H1 (cell line): ENCODE measurements around the gene RCAN2. TPM values are rescaled to one million over a fixed set of nuclear protein-coding genes. Genes with fewer than 3 reads are reported as not detected.

Experiments used
- CTCF ChIA-PET: fragments of 300-600 bp; sonication (Branson Sonifier 250); formaldehyde crosslinking; loops from one replicate; lab custom pipeline; 2021; ENCODE audit not compliant: partially characterized antibody; lab: Charles Lee
- POLR2A ChIA-PET: fragments of 300-600 bp; sonication (Branson Sonifier 250); formaldehyde crosslinking; loops from one replicate; lab custom pipeline; 2021; ENCODE audit warnings: inconsistent platforms; ENCODE audit not compliant: partially characterized antibody; lab: Charles Lee
- DNase-seq, 2 experiments: peaks; one replicate each; pipeline versions ENCODE4 v3.0.0 to v3.0.0-alpha.2; 2010 to 2022; ENCODE audit warnings: low spot score in 2 of 2, low read depth in 1 of 2, mixed read lengths in 1 of 2
- FAIRE-seq: peaks from 2 replicates; lab custom pipeline; 2011; peaks lifted over from hg19 to GRCh38; lab: Jason Lieb, UNC
- H2AFZ ChIP-seq: 2 replicates; pipeline ENCODE4 v1.8.1; 2012; ENCODE audit warnings: low read length, inconsistent platforms
- H2AK5ac ChIP-seq: 2 replicates; pipeline ENCODE4 v1.6.1; 2013; ENCODE audit warnings: low read depth, low read length
- H2BK120ac ChIP-seq: replicated peaks from 2 replicates; pipeline ENCODE3; 2013; ENCODE audit warnings: low read depth, low read length, inconsistent platforms
- H2BK12ac ChIP-seq: 2 replicates; pipeline ENCODE4 v1.6.1; 2013; ENCODE audit warnings: low read depth, low read length
- H2BK15ac ChIP-seq: 2 replicates; pipeline ENCODE4 v1.6.1; 2013; ENCODE audit warnings: low read length
- H2BK20ac ChIP-seq: 2 replicates; pipeline ENCODE4 v1.6.1; 2013; ENCODE audit warnings: low read length
- H2BK5ac ChIP-seq: 2 replicates; pipeline ENCODE4 v1.6.1; 2013; ENCODE audit warnings: low read depth, low read length
- H3K14ac ChIP-seq: 2 replicates; pipeline ENCODE4 v1.6.1; 2013; ENCODE audit warnings: inconsistent platforms; ENCODE audit not compliant: insufficient read length
- H3K18ac ChIP-seq: 2 replicates; pipeline ENCODE4 v1.6.1; 2013; ENCODE audit warnings: low read length; ENCODE audit errors: extremely low read depth
- H3K23ac ChIP-seq: 2 replicates; pipeline ENCODE4 v1.6.1; 2013; ENCODE audit warnings: inconsistent platforms; ENCODE audit not compliant: insufficient read length
- H3K23me2 ChIP-seq: 2 replicates; pipeline ENCODE4 v1.6.1; 2013; ENCODE audit warnings: low read depth, low read length
- H3K27ac ChIP-seq: 2 replicates; pipeline ENCODE4 v1.6.1; 2011; ENCODE audit warnings: low read depth, low read length, inconsistent platforms
- H3K27me3 ChIP-seq, 4 experiments: replicated peaks in 1 of 4; 1 replicate in 1 of 4; 2 replicates in 3 of 4; pipeline versions ENCODE4 v1.6.1 to v1.8.1; 2011 to 2013; ENCODE audit warnings: low read length in 3 of 4, mild to moderate bottlenecking in 3 of 4, inconsistent platforms in 2 of 4, mixed read lengths in 2 of 4, moderate library complexity in 1 of 4; ENCODE audit not compliant: control insufficient read depth in 3 of 4, insufficient read depth in 3 of 4; ENCODE audit errors: extremely low read depth in 1 of 4
- H3K36me3 ChIP-seq, 4 experiments: 2 replicates each; pipeline versions ENCODE4 v1.6.1 to v1.8.1; 2011 to 2013; ENCODE audit warnings: mild to moderate bottlenecking in 4 of 4, low read length in 3 of 4, moderate library complexity in 2 of 4, control low read depth in 1 of 4, inconsistent platforms in 1 of 4; ENCODE audit not compliant: insufficient read depth in 4 of 4, control insufficient read depth in 2 of 4
- H3K4ac ChIP-seq: replicated peaks from 2 replicates; pipeline ENCODE3; 2013; ENCODE audit warnings: low read length, low read depth, mixed read lengths, inconsistent platforms; ENCODE audit not compliant: insufficient read length
- H3K4me1 ChIP-seq, 4 experiments: replicated peaks in 1 of 4; 1 replicate in 1 of 4; 2 replicates in 3 of 4; pipeline versions ENCODE4 v1.6.1 to v1.8.1; 2011 to 2013; ENCODE audit warnings: low read length in 3 of 4, inconsistent platforms in 2 of 4, mixed read lengths in 1 of 4; ENCODE audit not compliant: insufficient read depth in 4 of 4, control insufficient read depth in 3 of 4
- H3K4me2 ChIP-seq, 2 experiments: 2 replicates each; pipeline versions ENCODE4 v1.6.1 to v1.8.1; 2011 to 2013; ENCODE audit warnings: low read depth in 2 of 2, low read length in 2 of 2, control low read depth in 1 of 2, inconsistent platforms in 1 of 2, mild to moderate bottlenecking in 1 of 2; ENCODE audit not compliant: insufficient read depth in 1 of 2
- H3K4me3 ChIP-seq, 4 experiments: fragments of 200-600, 300-600 bp in 1 of 4; sonication (generic), shearing (Covaris generic), sonication (Bioruptor Twin) in 1 of 4; 2 replicates each; pipeline versions ENCODE4 v1.5.1 to v1.8.1; 2011 to 2016; ENCODE audit warnings: low read length in 4 of 4, low read depth in 3 of 4, control low read depth in 2 of 4, inconsistent platforms in 2 of 4, mild to moderate bottlenecking in 2 of 4, mixed read lengths in 1 of 4, moderate library complexity in 1 of 4; ENCODE audit not compliant: insufficient read depth in 2 of 4; ENCODE audit errors: extremely low read depth in 1 of 4
- H3K56ac ChIP-seq: replicated peaks from 2 replicates; pipeline ENCODE3; 2013; ENCODE audit warnings: low read depth, mild to moderate bottlenecking, mixed read lengths, low read length, inconsistent platforms; ENCODE audit not compliant: insufficient read length
- H3K79me1 ChIP-seq: 2 replicates; pipeline ENCODE4 v1.6.1; 2013; ENCODE audit warnings: low read depth, low read length, control low read depth
- H3K79me2 ChIP-seq, 2 experiments: 2 replicates each; pipeline versions ENCODE4 v1.6.1 to v1.8.1; 2012 to 2013; ENCODE audit warnings: low read length in 2 of 2, mild to moderate bottlenecking in 2 of 2, inconsistent platforms in 1 of 2; ENCODE audit not compliant: insufficient read depth in 2 of 2, control insufficient read depth in 1 of 2
- H3K9ac ChIP-seq, 4 experiments: replicated peaks in 1 of 4; 1 replicate in 1 of 4; 2 replicates in 3 of 4; pipeline versions ENCODE4 v1.6.1 to v1.8.1; 2011 to 2013; ENCODE audit warnings: low read depth in 3 of 4, low read length in 3 of 4, control low read depth in 2 of 4, mild to moderate bottlenecking in 2 of 4, moderate library complexity in 2 of 4, inconsistent platforms in 1 of 4; ENCODE audit errors: extremely low read depth in 1 of 4
- H3K9me3 ChIP-seq, 2 experiments: 2 replicates each; pipeline versions ENCODE4 v1.6.1 to v1.8.1; 2012 to 2013; ENCODE audit warnings: mild to moderate bottlenecking in 2 of 2, moderate library complexity in 2 of 2, control low read depth in 1 of 2, inconsistent platforms in 1 of 2, low read depth in 1 of 2, low read length in 1 of 2, mixed read lengths in 1 of 2; ENCODE audit not compliant: insufficient read depth in 2 of 2
- H4K20me1 ChIP-seq, 2 experiments: replicated peaks in 1 of 2; 2 replicates each; pipeline versions ENCODE3 to v1.8.1; 2011 to 2013; ENCODE audit warnings: inconsistent platforms in 2 of 2, low read length in 2 of 2, mild to moderate bottlenecking in 1 of 2; ENCODE audit not compliant: insufficient read depth in 2 of 2, control insufficient read depth in 1 of 2
- H4K5ac ChIP-seq: 2 replicates; pipeline ENCODE4 v1.6.1; 2013; ENCODE audit warnings: low read length, low read depth, mixed read lengths, inconsistent platforms; ENCODE audit not compliant: insufficient read length
- H4K8ac ChIP-seq: 2 replicates; pipeline ENCODE4 v1.8.0; 2013; ENCODE audit warnings: mild to moderate bottlenecking, moderate library complexity, low read length, inconsistent platforms; ENCODE audit not compliant: insufficient read depth; ENCODE audit errors: extremely low read depth
- H4K91ac ChIP-seq: replicated peaks from 2 replicates; pipeline ENCODE3; 2013; ENCODE audit warnings: low read length, mixed read lengths, inconsistent platforms; ENCODE audit not compliant: insufficient read length
- RFX5 ChIP-seq: IDR thresholded peaks from 2 replicates; pipeline ENCODE4 v1.6.1; 2011; ENCODE audit warnings: low read depth, low read length, improper control_type of control experiment, borderline replicate concordance
- SIRT6 ChIP-seq: IDR thresholded peaks from one replicate; pipeline ENCODE4 v1.7.1; 2012; ENCODE audit warnings: low read length, inconsistent platforms
- TEAD4 ChIP-seq: IDR thresholded peaks from 2 replicates; pipeline ENCODE4 v1.6.1; 2012; ENCODE audit warnings: low read depth, low read length, inconsistent platforms, mixed read lengths
- WGBS, 2 experiments: shearing (Covaris generic) in 1 of 2; methylation state at CpG; one replicate each; pipeline versions ENCODE4 v1.1.6 to v1.1.7; 2013 to 2015; ENCODE audit warnings: low lambda C conversion rate in 2 of 2, mixed read lengths in 2 of 2, inconsistent platforms in 1 of 2, low coverage in 1 of 2, missing lambda C conversion rate in 1 of 2; ENCODE audit not compliant: insufficient replicate concordance in 2 of 2, insufficient coverage in 1 of 2, insufficient read length in 1 of 2; ENCODE audit errors: extremely low coverage in 1 of 2, missing lambda C conversion rate in 1 of 2; 5-methylcytosine and 5-hydroxymethylcytosine counted together
- polyA plus RNA-seq, 7 experiments: library from polyadenylated mRNA; depleted of rRNA in 3 of 7; stranded (reverse) in 5 of 7; unstranded in 2 of 7; fragments of >200 nt in 5 of 7; fragments of 200-250 nt in 2 of 7; gene quantifications; 1 replicate in 5 of 7; 2 replicates in 1 of 7; 4 replicates in 1 of 7; pipeline versions ENCODE4 v1.2.1 to v1.2.3, GENCODE V29; 2011 to 2013; ENCODE audit warnings: missing spikeins in 2 of 7, mixed read lengths in 2 of 7
- total RNA-seq: library from RNA; stranded (reverse); fragmentation: NEBNext Ultra II Directional; extraction: Animal tissue kit (Norgen Biotek cat#: 25700); gene quantifications from 2 replicates; pipeline ENCODE4 v1.2.1, GENCODE V29; 2021

RCAN2 gene
- total and polyA plus RNA-seq, 2 of the 8 experiments (the other 6 are each of a cell fraction or from before 2014, with no cell fraction given), result 5.0 to 8.5 TPM

DNA sequence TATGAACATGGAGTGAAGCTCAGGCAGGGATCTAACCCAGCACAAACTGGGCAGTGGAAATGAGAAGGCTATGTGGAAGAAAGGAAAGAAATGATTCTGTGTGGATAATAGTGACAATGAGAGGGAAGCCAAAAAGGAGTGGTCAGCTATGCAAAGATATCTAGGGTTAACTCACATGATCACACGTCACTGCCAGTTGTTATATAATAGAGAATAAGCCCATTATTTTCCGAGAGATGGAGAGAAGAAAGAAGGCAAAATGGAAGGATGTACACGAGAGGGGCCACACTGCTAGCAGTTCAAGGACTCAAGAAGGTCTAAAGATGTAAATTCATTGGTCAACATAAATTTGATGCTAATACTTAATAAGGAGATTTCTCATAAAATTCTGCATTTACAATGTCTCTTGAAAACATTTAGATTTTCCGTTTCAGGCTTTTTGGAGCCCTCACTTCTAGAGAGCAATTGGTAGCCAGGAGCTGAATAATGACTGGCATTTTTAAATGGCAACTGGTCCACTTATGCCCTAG lies 18.8 kb upstream of the RCAN2 start:
- DNase-seq (no peak), FAIRE-seq (no peak)
- Histone ChIP-seq H4K8ac (no peak overlapping the region), H3K27ac (no peak overlapping the region), H3K4ac (no peak overlapping the region), H3K9ac (no peak overlapping the region), H3K4me1 (no peaks in the 10 kb centered on the region), H4K20me1 (no peaks in the 10 kb centered on the region), H3K27me3 (no peaks in the 10 kb centered on the region), H2BK15ac (no peak overlapping the region), H2BK5ac (no peak overlapping the region), H3K9me3 (no peaks in the 10 kb centered on the region), H4K91ac (no peak overlapping the region), H3K56ac (no peak overlapping the region), H2BK12ac (no peak overlapping the region), H3K79me1 (no peaks in the 10 kb centered on the region), H3K4me3 (no peak overlapping the region), H3K14ac (no peak overlapping the region), H3K23ac (no peak overlapping the region), H2AK5ac (no peak overlapping the region), H2BK20ac (no peak overlapping the region), H3K18ac (no peak overlapping the region), H3K4me2 (no peak overlapping the region), H2BK120ac (no peak overlapping the region), H3K36me3 (no peaks in the 10 kb centered on the region), H4K5ac (no peak overlapping the region), H3K23me2 (no peaks in the 10 kb centered on the region), H3K79me2 (no peaks in the 10 kb centered on the region), H2AFZ (no peak overlapping the region)
- 89% methylated on average over 4 of the region's 4 CpGs; no CpG with 5 or more reads in 1 of the 2 experiments for WGBS, 2 experiments
- ChIA-PET CTCF (interaction anchor here (1.1 to 1.2 kb wide), 2 partner anchors 85 to 90 kb away, joined by 3 read pairs; no protein-coding TSS in a partner anchor), POLR2A (no interaction called here)
- TF ChIP-seq RFX5 (no peak), TEAD4 (no peak), SIRT6 (no peak)
